Stimulated activated CD4-positive, alpha-beta T cell treated with anti-CD3 and anti-CD28 coated beads, Interleukin-4, amount 100 ng/mL, for 1 hour (primary cell): Measurements from ENCODE around the gene PIK3R6.

Experiments
- DNase-seq: peaks from one replicate; pipeline ENCODE4 v3.0.0-alpha.2; 2020

PIK3R6 gene

GRCh38 chr17:8867361-8867981 is at the start of gene PIK3R6:
PIK3R6 (minus strand) TSS chr17:8867674; CDS start chr17:8849794, 17,880 bp downstream.
- DNase-seq = no peak

GRCh38 chr17:8916466-8916865 is 49.0 kb upstream of the PIK3R6 start:
- DNase-seq = no peak

GRCh38 chr17:8914554-8914953 is 47.1 kb upstream of the PIK3R6 start:
- no peak for DNase-seq

GRCh38 chr17:8913879-8914278 is 46.4 kb upstream of the PIK3R6 start:
- DNase-seq = no peak

GRCh38 chr17:8913091-8913490 is 45.6 kb upstream of the PIK3R6 start:
- DNase-seq = no peak

- DNase-seq = no peak
These were observed 44.9 kb upstream of the PIK3R6 start for GRCh38 chr17:8912084-8912981.

GRCh38 chr17:8910969-8911604 is 43.6 kb upstream of the PIK3R6 start:
- no peak for DNase-seq

- no peak for DNase-seq
These were observed 42.3 kb upstream of the PIK3R6 start for GRCh38 chr17:8909586-8910270.

- DNase-seq = no peak
These were observed 37.9 kb upstream of the PIK3R6 start for GRCh38 chr17:8905331-8905730.

- DNase-seq = no peak
These were observed 37.2 kb upstream of the PIK3R6 start for GRCh38 chr17:8904686-8905085.

GRCh38 chr17:8904201-8904600 is 36.7 kb upstream of the PIK3R6 start:
- DNase-seq = no peak

GRCh38 chr17:8900626-8901585 is 33.4 kb upstream of the PIK3R6 start:
- DNase-seq = no peak

- DNase-seq = no peak
These were observed 32.7 kb upstream of the PIK3R6 start for GRCh38 chr17:8900207-8900606.

- no peak for DNase-seq
These were observed 31.2 kb upstream of the PIK3R6 start for GRCh38 chr17:8898636-8899035.

- no peak for DNase-seq
These were observed 30.7 kb upstream of the PIK3R6 start for GRCh38 chr17:8898126-8898525.

- DNase-seq = no peak
These were observed 29.5 kb upstream of the PIK3R6 start for GRCh38 chr17:8896641-8897635.

- DNase-seq = no peak
These were observed 28.6 kb upstream of the PIK3R6 start for GRCh38 chr17:8896087-8896486.

- peak; percentile 47 for DNase-seq
These were observed 27.5 kb upstream of the PIK3R6 start for GRCh38 chr17:8894673-8895578.

GRCh38 chr17:8894202-8894671 is 26.8 kb upstream of the PIK3R6 start:
- DNase-seq = no peak
